Retinal pigment epithelial cell (primary cell): ENCODE results near the gene ALK.

ENCODE experiments used
- DNase-seq: peaks from one replicate; pipeline ENCODE4 v3.0.0-alpha.2; 2010; ENCODE audit warnings: low read depth
- H3K4me3 ChIP-seq: 2 replicates; pipeline ENCODE4 v1.5.1; 2011; ENCODE audit warnings: mild to moderate bottlenecking, low read length, control low read depth, moderate library complexity
- CTCF ChIP-seq: conservative IDR thresholded peaks from 2 replicates; pipeline ENCODE4 v1.5.1; 2011; ENCODE audit warnings: low read depth, low read length, control low read depth, inconsistent platforms

ALK gene

GRCh38 chr2:29777161-29777560, 144.2 kb downstream of the ALK start:
- TF ChIP-seq CTCF, result no peak
- no peak overlapping the region for H3K4me3 ChIP-seq
- no peak for DNase-seq

GRCh38 chr2:29776406-29776805, 145.0 kb downstream of the ALK start:
- DNase-seq, result no peak
- no peak for TF ChIP-seq CTCF
- H3K4me3 ChIP-seq, result no peak overlapping the region

GRCh38 chr2:29775937-29776336, 145.4 kb downstream of the ALK start:
- no peak for DNase-seq
- H3K4me3 ChIP-seq, result no peak overlapping the region
- TF ChIP-seq CTCF, result no peak

GRCh38 chr2:29774624-29775023, 146.8 kb downstream of the ALK start:
- no peak for TF ChIP-seq CTCF
- H3K4me3 ChIP-seq, result no peak overlapping the region
- no peak for DNase-seq

- DNase-seq, result no peak
- no peak overlapping the region for H3K4me3 ChIP-seq
- no peak for TF ChIP-seq CTCF
Observed at GRCh38 chr2:29770846-29771245, 150.5 kb downstream of the ALK start.

- no peak for TF ChIP-seq CTCF
- no peak overlapping the region for H3K4me3 ChIP-seq
- DNase-seq, result no peak
Observed at GRCh38 chr2:29769847-29770246, 151.5 kb downstream of the ALK start.

GRCh38 chr2:29767606-29768335, 153.6 kb downstream of the ALK start:
- no peak for TF ChIP-seq CTCF
- no peak for DNase-seq
- H3K4me3 ChIP-seq, result no peak overlapping the region
